GM12874 (cell line): Measurements from ENCODE around the gene ENTHD1.

Source experiments
- CTCF ChIP-seq: IDR thresholded peaks from 2 replicates; pipeline ENCODE4 v1.5.1; 2011; ENCODE audit warnings: low read depth, mild to moderate bottlenecking, control low read depth, low read length, moderate library complexity; ENCODE audit not compliant: insufficient read depth

Gene ENTHD1

GRCh38 chr22:39809772-39810557, 83.6 kb downstream of the ENTHD1 start:
- TF ChIP-seq CTCF, result no peak

GRCh38 chr22:39808081-39808480, 85.5 kb downstream of the ENTHD1 start:
- peak; percentile 39; the same call in 1 of the 2 replicates for TF ChIP-seq CTCF

GRCh38 chr22:39806109-39806508, 87.5 kb downstream of the ENTHD1 start:
- TF ChIP-seq CTCF, result no peak

- TF ChIP-seq CTCF, result no peak
Measured at GRCh38 chr22:39805117-39805516, 88.4 kb downstream of the ENTHD1 start.

- no peak for TF ChIP-seq CTCF
Measured at GRCh38 chr22:39802682-39803081, 90.9 kb downstream of the ENTHD1 start.

- TF ChIP-seq CTCF, result no peak
Measured at GRCh38 chr22:39800790-39801520, 92.6 kb downstream of the ENTHD1 start.

GRCh38 chr22:39797528-39798147, 95.9 kb downstream of the ENTHD1 start:
- TF ChIP-seq CTCF, result no peak
